NCI-H1092 treated with DMSO at 0.1 percent for 48 hours (cell line): ENCODE measurements around the gene ELF4.
A peak's percentile ranks its signal among the peaks of the same experiment; 100 is the strongest.

Experiments used
- DNase-seq: peaks from one replicate; lab custom pipeline; 2025; lab: John Stamatoyannopoulos, UW

Gene ELF4

DNA sequence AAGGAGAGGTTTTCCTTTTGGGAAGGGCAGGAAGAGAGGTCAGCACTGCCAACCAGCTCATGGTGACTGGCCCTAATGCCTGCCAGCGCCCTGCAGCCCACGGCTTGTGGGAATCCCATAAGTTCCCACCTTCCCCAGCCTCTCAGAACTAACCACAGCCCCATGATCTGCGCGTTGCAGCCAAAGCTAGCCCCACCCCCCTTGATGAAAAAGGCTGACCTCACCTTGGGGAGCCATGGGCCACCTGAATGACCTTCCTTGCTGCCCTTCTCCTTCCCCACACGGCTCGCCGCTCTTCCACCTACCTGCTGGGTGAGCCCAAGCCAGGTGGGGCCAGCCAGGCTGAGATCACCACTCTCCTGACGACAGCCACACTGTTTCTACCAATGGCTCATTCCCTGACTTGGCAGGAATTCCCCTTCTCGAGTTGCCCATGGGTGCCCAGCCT lies 3.9 kb upstream of the ELF4 start:
- DNase-seq: no peak

DNA sequence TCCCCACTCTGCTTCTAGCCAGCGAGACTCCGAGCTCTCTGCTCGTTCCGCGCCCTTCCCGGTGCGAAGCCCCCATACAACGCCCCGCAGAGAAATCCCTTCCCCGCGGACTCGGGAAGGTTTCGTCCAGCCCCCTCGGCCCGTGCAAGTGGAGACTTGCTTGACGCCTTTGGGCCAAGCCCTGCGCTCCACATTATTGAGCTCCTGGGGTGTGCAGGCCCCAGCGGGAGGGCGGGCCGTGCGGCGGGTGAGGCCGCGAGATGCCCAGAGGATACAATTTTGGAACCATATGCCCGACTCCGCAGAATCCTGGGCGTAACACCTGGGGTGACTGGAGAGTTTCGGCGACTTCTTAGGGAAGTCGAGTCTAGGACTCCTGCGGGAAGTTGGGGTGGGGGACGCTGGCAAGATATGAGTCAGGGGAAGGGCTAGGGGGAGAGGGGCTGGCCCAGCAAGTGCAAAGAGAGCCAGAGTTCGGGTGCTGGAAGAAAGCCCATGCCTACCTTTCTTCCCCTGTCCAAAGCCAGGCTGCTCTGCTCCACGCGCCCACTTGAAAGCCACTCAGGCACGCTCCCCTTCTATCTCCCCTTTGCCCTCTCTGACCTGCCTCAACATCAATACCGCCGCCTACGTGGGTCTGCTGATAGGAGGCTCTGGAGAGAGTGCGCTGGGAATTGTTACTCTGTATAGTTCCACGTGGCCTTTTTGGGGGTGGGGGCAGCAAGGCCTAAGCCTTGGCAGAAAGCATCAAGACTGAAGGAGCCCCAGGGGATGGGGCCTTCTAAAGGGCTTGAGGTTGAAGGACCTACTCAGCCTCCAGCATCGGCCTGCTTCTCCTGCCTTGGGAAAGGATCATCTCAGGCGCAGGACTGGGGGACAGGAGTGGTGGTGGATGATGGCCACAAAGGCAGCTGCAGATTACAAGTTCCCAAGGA lies 1.2 kb upstream of the ELF4 start:
- DNase-seq: no peak

GRCh38 chrX:130109429-130110378 lies 593 bp downstream of the ELF4 start:
- DNase-seq: peak; percentile 56

- DNase-seq: no peak
Observed at GRCh38 chrX:130108647-130109428, 1.5 kb downstream of the ELF4 start.

DNA sequence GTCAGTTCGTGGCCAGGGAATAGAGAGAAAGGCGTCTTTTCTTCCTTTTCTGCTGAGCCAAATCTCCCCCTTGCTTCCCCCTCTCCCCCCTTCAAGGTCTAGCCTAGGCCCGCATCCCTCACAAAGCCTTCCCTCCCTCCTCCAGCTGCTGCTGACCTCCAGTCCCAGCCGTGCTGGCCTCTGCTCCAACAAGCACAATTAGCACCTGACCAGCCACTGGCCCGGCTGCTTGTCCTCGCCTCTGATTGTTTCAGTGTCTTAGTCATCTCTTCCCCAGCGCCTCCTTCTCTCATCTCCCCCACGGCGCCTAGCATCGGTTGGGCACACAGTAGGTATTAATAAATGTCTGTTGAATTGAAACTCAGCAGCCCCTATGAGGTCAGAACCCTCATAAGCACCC lies 4.2 kb downstream of the ELF4 start:
- no peak for DNase-seq

GRCh38 chrX:130105244-130105643 lies 5.1 kb downstream of the ELF4 start:
- DNase-seq: no peak

- no peak for DNase-seq
Observed at GRCh38 chrX:130103605-130104004, 6.7 kb downstream of the ELF4 start.

DNA sequence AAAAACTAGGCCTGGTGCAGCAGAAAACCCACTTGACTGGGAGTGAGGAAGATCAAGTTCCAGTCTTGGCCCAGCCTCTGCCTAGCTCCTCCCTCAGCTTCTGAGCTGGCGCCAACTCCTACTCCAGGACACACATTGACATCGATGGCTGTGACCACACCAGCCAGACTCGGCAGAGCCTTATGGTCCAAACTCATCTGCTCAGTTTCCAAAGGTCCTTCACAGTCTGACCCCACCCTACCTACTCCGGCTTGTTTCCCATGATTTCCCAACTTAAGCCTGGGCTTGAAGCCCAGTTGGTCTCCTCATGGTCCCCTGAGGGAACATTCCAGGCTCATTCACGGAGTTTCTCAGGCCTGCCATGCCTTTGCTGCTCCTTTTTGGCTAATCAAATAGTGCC lies 10.1 kb downstream of the ELF4 start:
- no peak for DNase-seq

GRCh38 chrX:130098210-130098552 lies 12.1 kb downstream of the ELF4 start:
- no peak for DNase-seq

DNA sequence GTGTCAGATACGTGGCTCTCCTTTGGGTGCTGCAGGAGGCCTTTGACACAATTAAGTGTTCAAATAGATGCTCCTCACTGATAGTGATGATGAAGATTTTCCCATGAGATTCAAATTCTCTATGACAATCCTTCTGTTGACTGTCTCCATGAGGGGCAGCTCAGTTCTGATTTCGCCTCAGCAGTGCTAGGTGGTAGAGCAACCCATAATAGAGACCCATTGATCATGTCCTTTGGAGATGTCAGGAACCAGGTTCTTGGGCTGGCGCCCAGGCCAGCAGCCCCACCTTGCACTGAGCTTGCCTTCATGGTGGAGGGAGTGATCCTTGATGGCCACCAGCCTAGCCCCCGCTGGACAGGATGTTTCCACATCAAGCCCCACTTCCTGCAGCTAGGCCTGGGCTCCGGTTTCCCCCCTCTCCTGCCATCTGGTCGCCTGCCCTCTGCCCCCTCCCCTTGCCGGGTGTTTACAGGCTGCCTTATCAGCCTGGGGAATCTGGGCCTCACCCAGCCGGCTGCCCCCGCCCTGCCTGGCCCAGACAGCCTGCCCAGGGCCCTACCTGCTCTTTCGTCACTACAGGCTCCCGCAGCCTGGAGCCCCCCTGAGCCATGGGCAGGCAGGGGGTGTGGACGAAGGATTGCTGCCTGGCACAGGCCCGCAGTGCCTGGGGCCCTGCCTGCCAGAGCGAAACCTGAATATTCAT lies 12.6 kb downstream of the ELF4 start:
- no peak for DNase-seq

DNA sequence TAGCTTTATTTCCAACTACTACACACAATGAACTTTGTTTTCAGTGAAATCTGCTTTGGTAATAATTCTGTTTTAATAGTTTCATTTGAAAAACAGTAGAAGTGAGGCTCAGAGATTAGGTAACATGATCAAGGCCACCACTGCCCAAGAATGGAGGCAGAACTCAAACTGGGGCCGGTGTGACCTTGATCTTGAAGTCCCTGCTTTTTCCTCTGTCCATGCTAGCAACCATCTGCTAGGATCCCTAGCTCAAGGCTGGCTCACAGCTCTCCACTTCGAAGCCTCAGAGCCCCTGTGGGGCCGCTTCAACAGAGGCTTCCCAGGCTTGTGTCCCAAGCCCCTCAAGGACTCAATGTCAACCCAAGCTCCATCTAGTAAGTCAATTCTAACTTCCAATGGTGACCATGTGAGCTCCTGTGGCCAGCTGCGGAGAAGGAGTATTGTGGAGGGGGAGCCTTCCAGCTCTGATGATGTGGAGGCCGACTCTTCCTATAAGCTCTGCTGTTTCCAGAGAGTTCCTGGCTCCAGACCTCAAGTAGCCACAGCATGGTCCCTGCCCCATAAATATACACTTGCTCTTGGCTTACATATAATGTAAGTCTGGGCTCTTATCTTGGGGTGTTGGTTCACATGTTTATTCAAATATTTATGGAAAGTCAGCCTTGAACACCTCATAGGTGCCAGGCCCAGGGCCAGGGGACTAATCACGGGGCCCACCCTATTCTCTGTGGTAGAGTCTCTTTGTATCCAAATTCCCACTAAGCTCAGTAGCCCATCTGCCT lies 14.9 kb downstream of the ELF4 start:
- no peak for DNase-seq

DNA sequence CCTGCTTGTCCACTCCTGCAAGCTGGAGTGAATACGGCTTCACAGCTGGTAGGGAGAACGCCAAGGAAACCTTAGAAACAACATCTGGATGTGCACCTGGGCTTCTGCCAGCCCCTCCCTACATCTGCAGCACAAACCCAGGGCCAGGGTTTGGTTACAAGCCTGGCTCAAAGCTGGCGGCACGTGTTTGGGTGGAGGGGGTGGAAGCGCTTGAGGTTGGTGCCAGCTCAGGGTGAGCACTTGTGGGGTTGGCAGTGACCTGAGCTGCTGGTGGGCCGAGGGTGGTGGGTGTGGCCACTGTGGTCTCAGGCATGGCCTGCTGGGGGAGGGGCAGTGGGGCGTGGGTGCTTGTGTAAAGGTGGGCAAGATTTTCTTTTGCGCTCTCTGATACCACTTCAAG lies 15.6 kb downstream of the ELF4 start:
- no peak for DNase-seq

- DNase-seq: no peak
Observed at GRCh38 chrX:130093271-130093670, 17.0 kb downstream of the ELF4 start.

DNA sequence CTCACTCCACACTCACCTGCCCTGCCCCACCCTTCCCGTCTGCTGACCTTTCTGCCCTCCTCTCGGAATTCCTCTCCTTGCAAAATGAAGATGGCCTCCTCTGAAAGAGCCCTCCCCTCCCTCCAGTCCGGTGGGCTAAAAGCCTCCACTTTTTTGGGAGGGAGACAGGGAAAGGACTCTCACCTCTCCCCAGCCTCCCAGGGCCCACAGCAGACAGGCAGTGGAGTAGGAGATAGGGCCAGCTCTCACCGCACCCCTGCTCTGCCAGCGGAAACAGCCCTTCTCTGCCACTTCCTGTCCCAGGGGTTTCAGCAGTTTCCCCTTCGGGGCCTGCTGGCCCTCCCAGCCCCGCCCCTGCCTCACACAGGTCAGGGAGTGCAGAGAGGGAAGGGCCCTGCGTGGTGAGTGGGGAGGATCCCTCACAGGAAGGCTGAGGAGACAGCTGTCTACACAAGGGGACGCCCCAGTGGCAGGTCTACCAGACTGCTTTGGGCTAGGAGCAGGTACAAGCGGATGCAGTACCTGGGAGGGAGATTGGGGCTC lies 18.2 kb downstream of the ELF4 start:
- no peak for DNase-seq

GRCh38 chrX:130090364-130090763 lies 19.9 kb downstream of the ELF4 start:
- no peak for DNase-seq

- DNase-seq: no peak
Observed at GRCh38 chrX:130086447-130087206, 23.7 kb downstream of the ELF4 start.

GRCh38 chrX:130085551-130086446 lies 24.5 kb downstream of the ELF4 start:
- DNase-seq: no peak

GRCh38 chrX:130084631-130085237 lies 25.6 kb downstream of the ELF4 start:
- DNase-seq: no peak
